Activated T-helper 1 cell treated with Interleukin-2 at 50 U/mL for 16 hours (primary cell): ENCODE measurements around the gene LY6G5C.

Experiments used
- DNase-seq: peaks from one replicate; pipeline ENCODE4 v3.0.0-alpha.2; 2020; ENCODE audit warnings: low read depth

The LY6G5C gene

GRCh38 chr6:31680226-31681134, at the start of gene LY6G5C:
Gene LY6G5C (minus strand): TSS chr6:31681067. CDS start chr6:31680373, 694 bp downstream.
- DNase-seq, result peak; percentile 38

DNA sequence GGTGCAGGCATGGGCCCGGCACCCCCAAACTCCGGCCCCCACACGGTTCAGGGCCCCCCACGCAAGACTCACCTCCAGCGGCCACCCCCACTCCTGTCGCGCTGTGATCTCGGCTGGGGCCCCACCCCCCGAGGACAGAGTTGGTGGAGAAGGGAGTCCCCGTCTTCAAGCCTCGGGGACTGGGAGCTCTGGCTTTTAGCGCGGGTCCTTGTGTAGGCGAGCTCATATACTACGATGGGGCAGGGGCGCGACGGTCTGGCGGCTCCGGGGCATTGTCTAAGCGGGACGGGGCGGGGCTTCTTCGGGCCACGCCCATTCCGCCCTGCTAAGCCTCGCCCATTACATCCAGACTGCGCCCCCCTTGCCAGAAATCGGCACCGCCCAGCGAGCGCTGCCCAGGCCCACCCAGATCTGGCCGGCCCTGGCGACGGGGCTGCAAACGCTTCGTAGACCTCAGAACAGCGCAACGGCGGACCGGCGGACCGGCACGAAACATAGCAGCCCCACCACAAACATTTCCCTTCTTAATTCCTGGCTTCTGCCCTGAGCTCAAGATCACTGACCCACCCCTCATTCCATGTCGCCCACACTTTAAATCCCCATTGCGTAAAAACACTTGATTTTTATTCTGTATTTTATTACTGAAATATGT, 49.2 kb upstream of the LY6G5C start:
- DNase-seq, result peak; percentile 40

GRCh38 chr6:31729515-31729978, 48.7 kb upstream of the LY6G5C start:
- peak; percentile 62 for DNase-seq

DNA sequence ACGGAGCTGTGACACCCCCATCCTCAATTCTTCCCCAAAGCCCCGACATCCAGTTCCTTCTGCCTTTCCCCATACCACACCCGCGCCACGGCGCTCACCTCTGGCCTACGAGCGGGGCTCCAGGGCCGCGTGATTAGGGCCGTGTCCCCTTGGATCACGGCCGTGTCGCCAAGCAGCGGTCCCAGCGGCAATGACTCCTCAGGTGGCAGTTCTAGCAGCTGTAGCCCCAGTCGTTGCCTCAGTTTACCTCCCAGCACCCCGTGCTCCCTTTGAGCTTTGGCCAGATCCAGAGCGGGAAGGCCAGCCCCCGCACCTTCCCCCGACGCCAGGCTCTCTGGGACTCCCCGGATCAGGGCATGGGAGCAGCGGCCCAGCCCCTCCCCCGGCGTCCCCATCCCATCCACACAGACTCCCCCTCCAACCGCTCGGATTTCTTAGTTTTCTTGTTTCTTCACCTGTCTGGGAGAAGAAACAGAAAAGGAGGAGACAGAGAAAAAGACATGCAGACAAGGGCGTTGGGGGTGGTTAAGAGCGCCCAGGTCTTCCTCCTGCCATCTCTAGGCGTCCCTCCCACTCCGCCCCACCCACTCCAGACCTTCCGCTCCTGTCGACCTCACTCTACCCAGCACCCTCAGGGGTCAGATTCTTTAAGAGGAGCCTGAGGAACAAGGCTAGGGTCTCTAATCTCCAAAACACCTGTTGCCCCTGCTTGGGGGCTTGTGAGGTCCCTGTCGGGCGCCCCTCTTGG, 48.1 kb upstream of the LY6G5C start, which contains the start of gene DDAH2:
DDAH2 (minus strand) TSS at position 533 of the 748 bp plus-strand sequence; CDS start at position 395, 138 bp downstream.
- no peak for DNase-seq

GRCh38 chr6:31727717-31728671, 47.1 kb upstream of the LY6G5C start:
- no peak for DNase-seq

- DNase-seq, result no peak
Observed at GRCh38 chr6:31727034-31727716, 46.3 kb upstream of the LY6G5C start.

GRCh38 chr6:31725502-31726350, 44.9 kb upstream of the LY6G5C start:
- DNase-seq, result no peak

GRCh38 chr6:31723980-31724691, 43.3 kb upstream of the LY6G5C start:
- DNase-seq, result no peak

DNA sequence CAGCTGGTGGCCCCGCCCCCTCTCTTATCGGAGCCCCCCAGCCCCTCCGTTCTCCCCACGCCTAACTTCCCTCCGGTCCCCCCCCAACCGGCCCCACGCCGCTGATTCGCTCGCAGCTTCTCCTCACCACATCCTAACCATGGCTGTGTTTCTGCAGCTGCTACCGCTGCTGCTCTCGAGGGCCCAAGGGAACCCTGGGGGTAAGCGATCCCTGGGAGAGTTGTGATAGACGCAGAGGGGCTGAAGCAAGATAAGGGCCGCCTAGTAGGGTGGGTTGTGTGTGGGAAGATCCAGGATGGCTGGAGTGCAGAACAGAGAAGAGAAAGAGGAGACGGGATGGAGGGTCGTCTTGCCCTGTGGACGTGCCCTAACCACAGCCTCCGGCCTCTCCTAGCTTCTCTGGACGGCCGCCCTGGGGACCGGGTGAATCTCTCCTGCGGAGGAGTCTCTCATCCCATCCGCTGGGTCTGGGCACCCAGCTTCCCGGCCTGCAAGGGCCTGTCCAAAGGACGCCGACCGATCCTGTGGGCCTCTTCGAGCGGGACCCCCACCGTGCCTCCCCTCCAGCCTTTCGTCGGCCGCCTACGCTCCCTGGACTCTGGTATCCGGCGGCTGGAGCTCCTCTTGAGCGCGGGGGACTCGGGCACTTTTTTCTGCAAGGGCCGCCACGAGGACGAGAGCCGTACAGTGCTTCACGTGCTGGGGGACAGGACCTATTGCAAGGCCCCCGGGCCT, 42.5 kb upstream of the LY6G5C start, which contains the start of gene MPIG6B:
MPIG6B (plus strand) TSS at position 129 of the 735 bp plus-strand sequence; CDS start at position 140, 11 bp downstream.
- DNase-seq, result no peak

DNA sequence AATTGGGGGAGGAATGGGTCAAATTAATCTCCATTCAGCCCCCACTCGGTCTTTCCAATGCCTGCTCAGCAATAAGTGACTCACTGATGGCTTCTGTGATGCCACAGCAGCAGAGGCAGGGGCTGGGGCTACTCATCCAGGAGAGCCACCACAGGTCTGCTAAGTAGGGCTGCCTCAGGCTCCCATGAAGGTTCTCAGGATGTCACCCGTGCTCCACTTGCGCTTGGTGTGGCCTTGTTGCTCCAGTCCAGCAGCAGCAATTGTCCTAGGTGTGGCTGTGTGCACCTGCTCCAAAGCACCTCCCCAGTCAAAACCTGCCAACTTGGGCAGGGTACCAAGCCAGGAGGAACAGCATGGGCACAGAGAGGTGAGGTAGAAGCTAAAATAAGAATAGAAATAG, 41.3 kb upstream of the LY6G5C start:
- DNase-seq, result no peak

- DNase-seq, result no peak
Observed at GRCh38 chr6:31721351-31722020, 40.6 kb upstream of the LY6G5C start, which contains the start of gene LY6G6C. Gene LY6G6C (minus strand): TSS chr6:31721746. CDS start chr6:31721679, 67 bp downstream.

- DNase-seq, result no peak
Observed at GRCh38 chr6:31720196-31720770, 39.4 kb upstream of the LY6G5C start.

DNA sequence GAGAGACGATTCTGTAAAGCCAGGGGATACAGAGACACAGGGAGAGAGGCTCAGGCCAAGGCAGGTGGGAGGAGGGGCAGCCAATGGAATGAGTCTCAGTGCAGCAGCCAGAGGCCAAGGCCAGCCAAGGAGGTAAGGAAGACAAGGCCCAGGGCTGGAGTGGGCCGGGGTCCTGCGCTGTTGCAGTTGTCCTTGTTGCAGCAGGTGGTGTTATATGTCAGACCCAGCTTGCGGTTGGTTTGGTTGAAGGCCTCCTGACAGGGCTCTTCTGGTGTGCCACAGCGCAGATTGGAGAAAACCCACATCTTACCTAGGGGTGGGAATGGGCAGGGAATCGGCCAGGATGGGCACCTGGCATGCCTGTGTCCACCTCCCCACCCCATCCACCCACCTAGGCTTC, 38.1 kb upstream of the LY6G5C start:
- DNase-seq, result no peak

GRCh38 chr6:31718265-31718664, 37.4 kb upstream of the LY6G5C start:
- no peak for DNase-seq

- DNase-seq, result no peak
Observed at GRCh38 chr6:31717499-31718222, 36.8 kb upstream of the LY6G5C start.
